IPS-15b (cell line): ENCODE results near the gene AMZ2.
"Not testable (repeated sequence)": the region's sequence is repeated elsewhere in the genome, so short reads cannot be mapped to it uniquely, and the experiment has no call there.

Experiments
- H3K27me3 ChIP-seq: one replicate; pipeline ENCODE4 v1.6.1; 2013; ENCODE audit warnings: low read length; ENCODE audit not compliant: control insufficient read depth, insufficient read depth
- H3K36me3 ChIP-seq: one replicate; pipeline ENCODE4 v1.6.1; 2013; ENCODE audit warnings: low read length; ENCODE audit not compliant: control insufficient read depth, insufficient read depth
- H3K4me1 ChIP-seq: one replicate; pipeline ENCODE4 v1.6.1; 2013; ENCODE audit warnings: mild to moderate bottlenecking, low read length; ENCODE audit not compliant: control insufficient read depth, insufficient read depth
- H3K4me3 ChIP-seq: one replicate; pipeline ENCODE4 v1.5.1; 2013; ENCODE audit warnings: low read depth, low read length
- H3K9ac ChIP-seq: one replicate; pipeline ENCODE4 v1.6.1; 2013; ENCODE audit warnings: low read depth, mild to moderate bottlenecking, low read length
- H3K9me3 ChIP-seq: one replicate; pipeline ENCODE4 v1.6.1; 2013; ENCODE audit warnings: mild to moderate bottlenecking, low read length; ENCODE audit not compliant: control insufficient read depth, insufficient read depth

The AMZ2 gene

GRCh38 chr17:68225055-68225454 lies 22.8 kb upstream of the AMZ2 start:
- not testable (repeated sequence) for H3K4me1 ChIP-seq, H3K27me3 ChIP-seq, H3K9ac ChIP-seq

GRCh38 chr17:68228039-68228680 lies 19.7 kb upstream of the AMZ2 start:
- H3K4me1 ChIP-seq, H3K9ac ChIP-seq, H3K27me3 ChIP-seq, H3K36me3 ChIP-seq, H3K9me3 ChIP-seq, H3K4me3 ChIP-seq: not testable (repeated sequence)

More at GRCh38 chr17:68225055-68225454, 22.8 kb upstream of the AMZ2 start:
- H3K4me3 ChIP-seq, H3K36me3 ChIP-seq, H3K9me3 ChIP-seq: not testable (repeated sequence)

GRCh38 chr17:68228817-68229570 lies 18.8 kb upstream of the AMZ2 start:
- no peaks in the 10 kb centered on the region for H3K4me1 ChIP-seq
- no peaks in the 10 kb centered on the region for H3K36me3 ChIP-seq
- H3K4me3 ChIP-seq: no peak overlapping the region
- no peaks in the 10 kb centered on the region for H3K9me3 ChIP-seq
- no peaks in the 10 kb centered on the region for H3K27me3 ChIP-seq
- no peak overlapping the region for H3K9ac ChIP-seq

- no peak overlapping the region for H3K9ac ChIP-seq
- H3K27me3 ChIP-seq: no peaks in the 10 kb centered on the region
- H3K4me1 ChIP-seq: no peaks in the 10 kb centered on the region
- no peak overlapping the region for H3K4me3 ChIP-seq
- H3K9me3 ChIP-seq: no peaks in the 10 kb centered on the region
- no peaks in the 10 kb centered on the region for H3K36me3 ChIP-seq
Observed at GRCh38 chr17:68229619-68230018, 18.2 kb upstream of the AMZ2 start.

GRCh38 chr17:68231131-68231530 lies 16.7 kb upstream of the AMZ2 start:
- not testable (repeated sequence) for H3K9ac ChIP-seq, H3K36me3 ChIP-seq, H3K9me3 ChIP-seq, H3K4me3 ChIP-seq, H3K4me1 ChIP-seq, H3K27me3 ChIP-seq

GRCh38 chr17:68231541-68231940 lies 16.3 kb upstream of the AMZ2 start:
- no peaks in the 10 kb centered on the region for H3K27me3 ChIP-seq
- H3K9me3 ChIP-seq: no peaks in the 10 kb centered on the region
- no peak overlapping the region for H3K4me3 ChIP-seq
- no peaks in the 10 kb centered on the region for H3K4me1 ChIP-seq
- no peaks in the 10 kb centered on the region for H3K36me3 ChIP-seq
- H3K9ac ChIP-seq: no peak overlapping the region

GRCh38 chr17:68232741-68233140 lies 15.1 kb upstream of the AMZ2 start:
- H3K4me1 ChIP-seq, H3K9ac ChIP-seq, H3K36me3 ChIP-seq, H3K9me3 ChIP-seq, H3K27me3 ChIP-seq, H3K4me3 ChIP-seq: not testable (repeated sequence)

GRCh38 chr17:68234726-68235335 lies 13.0 kb upstream of the AMZ2 start:
- H3K4me1 ChIP-seq, H3K9ac ChIP-seq, H3K27me3 ChIP-seq, H3K9me3 ChIP-seq, H3K4me3 ChIP-seq, H3K36me3 ChIP-seq: not testable (repeated sequence)

- not testable (repeated sequence) for H3K9me3 ChIP-seq, H3K9ac ChIP-seq, H3K36me3 ChIP-seq, H3K27me3 ChIP-seq, H3K4me1 ChIP-seq, H3K4me3 ChIP-seq
Observed at GRCh38 chr17:68235336-68235791, 12.5 kb upstream of the AMZ2 start.

- H3K9ac ChIP-seq, H3K36me3 ChIP-seq, H3K27me3 ChIP-seq, H3K4me1 ChIP-seq, H3K4me3 ChIP-seq, H3K9me3 ChIP-seq: not testable (repeated sequence)
Observed at GRCh38 chr17:68237369-68238163, 10.3 kb upstream of the AMZ2 start.

GRCh38 chr17:68238164-68238870 lies 9.5 kb upstream of the AMZ2 start:
- Histone ChIP-seq H3K4me3 (no peak overlapping the region), H3K9me3 (no peaks in the 10 kb centered on the region), H3K4me1 (no peaks in the 10 kb centered on the region), H3K27me3 (no peaks in the 10 kb centered on the region), H3K9ac (no peak overlapping the region), H3K36me3 (no peaks in the 10 kb centered on the region)
